ENCODE measurements around the gene SLIT3.

SLIT3 gene

DNA sequence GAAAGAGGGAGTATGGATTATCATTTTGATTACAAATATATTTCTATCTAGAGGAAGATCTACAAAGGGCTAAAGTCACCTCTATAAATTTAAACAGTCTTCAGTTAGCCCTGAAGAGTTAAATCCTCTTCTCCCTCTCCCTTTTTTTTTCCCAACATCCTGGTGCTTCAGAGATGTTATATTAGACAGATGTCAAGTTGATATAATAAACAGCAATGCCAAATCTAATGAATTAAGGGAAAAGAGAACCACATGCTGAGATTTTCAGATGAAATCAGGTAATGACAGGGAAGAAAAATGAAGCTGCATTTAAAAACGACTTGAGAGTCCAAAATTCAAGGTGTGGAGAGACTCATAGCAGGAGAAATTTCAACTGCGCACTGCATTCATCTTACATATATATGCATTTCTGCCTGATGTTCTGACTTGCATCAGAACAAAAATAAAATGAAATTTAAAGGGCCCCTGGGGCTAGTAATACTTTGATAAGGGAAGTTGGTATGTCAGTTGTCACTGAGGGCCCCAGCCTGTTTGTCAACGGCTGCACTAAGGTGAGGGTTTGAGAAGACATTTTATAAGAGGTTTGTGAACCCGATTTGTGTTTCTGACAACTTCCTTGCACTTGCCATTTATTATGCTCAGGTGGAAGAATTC is 382.9 kb downstream of the SLIT3 start:
- TF ChIP-seq GATA2 (IDR thresholded peaks at IDR 0.05; ENCODE audit: low read depth, low read length) (peak; percentile 37; the same call in 1 of the 2 replicates), GATA3 (IDR thresholded peaks at IDR 0.05; ENCODE audit: low read depth, low read length) (peak; percentile 81; the same call in 1 of the 2 replicates)

DNA sequence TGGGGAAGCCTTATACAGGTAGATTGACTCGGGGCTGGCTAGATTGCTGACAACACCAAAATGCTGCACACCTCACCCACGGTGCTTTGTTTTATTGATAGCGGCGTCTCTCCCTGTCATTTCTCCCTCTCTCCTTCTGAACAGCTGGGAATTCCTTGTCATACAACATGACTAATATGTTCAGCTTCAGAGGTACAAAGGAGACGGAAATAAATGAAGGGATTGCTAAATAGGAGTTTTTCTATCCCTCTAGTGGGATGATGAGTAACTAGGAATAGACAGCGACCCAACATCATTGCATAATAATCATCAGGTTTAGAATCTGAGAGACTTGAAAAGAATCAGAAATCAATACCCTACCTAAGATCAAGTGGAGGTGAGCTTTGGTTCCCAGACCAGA is 384.1 kb downstream of the SLIT3 start:
- TF ChIP-seq GATA3 (IDR thresholded peaks at IDR 0.05; ENCODE audit: low read depth, low read length) = no peak
- no peak for TF ChIP-seq GATA2 (IDR thresholded peaks at IDR 0.05; ENCODE audit: low read depth, low read length)

DNA sequence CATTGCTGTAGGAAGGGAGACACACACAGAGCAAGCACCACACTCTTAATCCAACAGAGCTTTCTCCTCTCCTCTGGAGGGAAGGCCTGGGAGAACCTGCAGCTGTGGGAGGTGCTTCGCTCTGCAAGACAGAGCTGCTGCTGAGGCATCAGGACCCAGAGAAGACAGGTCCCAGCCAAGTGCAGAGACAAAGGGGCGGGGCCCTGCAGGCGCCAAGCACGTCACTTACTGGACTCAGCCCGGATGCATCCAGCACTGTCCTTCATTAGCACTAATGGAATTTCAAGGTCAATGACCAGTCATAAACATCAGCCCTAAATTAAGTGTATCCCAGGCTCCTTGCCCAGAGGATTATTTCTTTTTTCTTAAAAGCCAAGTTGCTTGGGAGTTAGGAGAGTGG is 384.7 kb downstream of the SLIT3 start:
- TF ChIP-seq GATA3 (IDR thresholded peaks at IDR 0.05; ENCODE audit: low read depth, low read length) = no peak
- no peak for TF ChIP-seq GATA2 (IDR thresholded peaks at IDR 0.05; ENCODE audit: low read depth, low read length)

DNA sequence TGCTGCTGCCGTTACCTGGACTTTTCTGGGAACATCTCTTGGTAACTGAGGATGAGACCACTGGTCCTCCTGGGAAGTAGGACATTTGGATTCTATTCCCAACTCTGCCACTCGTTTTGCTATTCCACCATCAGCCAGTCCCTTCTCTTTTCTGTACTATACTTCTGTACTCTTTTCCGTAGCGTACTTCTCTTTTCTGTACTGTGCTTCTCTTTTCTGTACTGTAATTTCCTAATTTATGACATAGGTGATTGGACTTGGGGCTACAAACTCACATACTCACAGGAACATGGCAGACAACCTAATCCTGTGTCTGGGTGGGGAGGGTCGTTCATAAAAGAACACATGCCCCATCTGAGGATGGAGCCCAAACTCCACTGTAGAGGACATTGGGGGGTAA is 386.4 kb downstream of the SLIT3 start:
- TF ChIP-seq GATA3 (IDR thresholded peaks at IDR 0.05; ENCODE audit: low read depth, low read length) = no peak
- TF ChIP-seq GATA2 (IDR thresholded peaks at IDR 0.05; ENCODE audit: low read depth, low read length) = no peak

DNA sequence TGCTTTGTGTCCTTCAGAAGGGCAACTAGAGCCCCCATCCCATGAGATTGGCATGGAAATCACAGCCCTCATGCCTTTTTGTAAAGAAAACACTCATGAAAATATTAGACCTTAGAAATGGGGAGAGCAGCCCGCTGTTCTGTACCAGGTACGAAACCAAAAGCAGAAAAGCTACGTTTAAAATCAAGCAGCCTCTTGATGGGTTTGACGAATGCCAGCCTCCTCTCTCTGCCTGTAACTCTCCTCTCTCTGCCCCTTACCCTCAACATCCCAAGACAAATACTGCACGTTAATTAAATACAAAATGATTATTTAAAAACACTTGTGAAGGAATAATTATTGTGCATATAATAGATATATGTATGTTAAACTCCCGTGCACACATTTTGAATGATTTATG is 390.1 kb downstream of the SLIT3 start:
- TF ChIP-seq GATA2 (IDR thresholded peaks at IDR 0.05; ENCODE audit: low read depth, low read length) (no peak), GATA3 (IDR thresholded peaks at IDR 0.05; ENCODE audit: low read depth, low read length) (no peak)

DNA sequence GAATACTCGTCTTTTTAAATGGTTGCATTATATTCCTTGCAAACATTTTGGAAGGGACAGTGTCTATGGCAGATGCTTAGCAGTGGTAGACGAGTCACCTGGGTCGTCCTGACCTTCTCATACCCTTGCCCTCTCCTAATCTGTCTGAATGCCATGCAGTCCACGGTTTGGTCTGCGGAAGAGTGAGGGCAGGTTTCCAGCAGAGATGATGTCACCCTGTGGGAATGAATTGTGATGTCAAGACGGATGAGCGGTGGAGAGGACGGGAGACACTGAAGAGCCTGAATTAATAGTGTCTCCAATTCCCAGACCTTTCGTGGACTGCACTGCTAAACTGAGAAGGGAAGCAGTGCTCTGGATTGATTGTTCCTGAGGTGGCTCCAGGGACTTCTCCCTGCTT is 392.7 kb downstream of the SLIT3 start:
- TF ChIP-seq GATA3 (IDR thresholded peaks at IDR 0.05; ENCODE audit: low read depth, low read length) (no peak), GATA2 (IDR thresholded peaks at IDR 0.05; ENCODE audit: low read depth, low read length) (no peak)

DNA sequence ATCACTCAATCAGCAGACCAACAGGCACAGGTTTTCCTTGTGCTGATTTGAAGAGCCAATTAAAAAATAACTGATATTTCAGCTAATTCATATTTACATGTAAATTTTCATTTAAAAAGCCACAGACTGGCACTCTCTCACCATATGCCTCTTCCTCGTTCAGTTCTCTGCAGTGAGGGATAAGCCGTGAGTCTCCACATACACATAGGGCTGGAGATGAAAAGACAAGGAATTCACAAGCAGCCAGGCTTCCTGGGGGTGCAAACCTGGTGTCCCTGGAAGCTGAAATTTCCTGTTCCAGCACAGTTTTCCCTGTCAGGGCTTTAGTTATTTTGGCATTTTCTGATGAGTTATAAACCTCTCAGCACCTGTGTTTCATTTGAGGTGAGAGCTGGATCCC is 397.9 kb downstream of the SLIT3 start:
- TF ChIP-seq GATA3 (IDR thresholded peaks at IDR 0.05; ENCODE audit: low read depth, low read length) = peak; percentile 53; the same call in 1 of the 2 replicates
- peak; percentile 82 for TF ChIP-seq GATA2 (IDR thresholded peaks at IDR 0.05; ENCODE audit: low read depth, low read length)

DNA sequence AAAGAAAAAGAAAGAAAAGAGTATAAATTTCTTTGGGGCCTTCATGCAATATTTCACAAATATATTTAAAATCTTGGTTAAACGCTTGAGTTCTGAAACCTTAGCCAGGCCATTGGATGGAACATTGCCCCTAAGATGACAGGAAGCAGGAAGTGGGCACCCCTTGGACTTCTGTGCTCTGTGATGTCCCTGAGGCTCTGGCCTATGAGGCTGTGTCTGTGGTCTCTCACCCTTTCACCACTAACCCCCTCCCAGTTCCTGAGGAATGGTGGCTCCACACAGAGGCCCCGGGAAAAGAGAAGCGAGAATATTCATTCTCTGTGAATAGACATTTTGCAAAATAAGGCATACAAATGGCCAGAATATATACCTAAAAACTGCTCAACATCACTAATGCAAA is 401.3 kb downstream of the SLIT3 start:
- TF ChIP-seq GATA2 (IDR thresholded peaks at IDR 0.05; ENCODE audit: low read depth, low read length) (no peak), GATA3 (IDR thresholded peaks at IDR 0.05; ENCODE audit: low read depth, low read length) (no peak)

DNA sequence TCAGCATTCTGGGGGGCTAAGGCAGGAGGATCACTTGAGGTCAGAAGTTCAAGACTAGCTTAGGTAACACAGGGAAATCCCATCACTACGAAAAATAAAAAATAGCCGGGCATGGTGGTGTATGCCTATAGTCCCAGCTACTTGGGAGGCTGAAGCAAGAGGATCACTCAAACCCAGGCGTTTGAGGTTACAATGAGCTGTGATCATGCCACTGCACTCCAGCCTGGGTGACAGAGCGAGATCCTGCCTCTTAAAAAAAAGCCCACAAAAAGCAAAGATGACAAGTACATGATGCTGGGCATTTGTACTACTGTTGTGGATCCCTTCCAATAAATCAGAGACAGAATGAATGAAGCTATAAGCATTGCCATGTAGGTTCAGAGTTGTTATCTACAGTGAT is 401.7 kb downstream of the SLIT3 start:
- TF ChIP-seq GATA2 (IDR thresholded peaks at IDR 0.05; ENCODE audit: low read depth, low read length) (no peak), GATA3 (IDR thresholded peaks at IDR 0.05; ENCODE audit: low read depth, low read length) (no peak)

DNA sequence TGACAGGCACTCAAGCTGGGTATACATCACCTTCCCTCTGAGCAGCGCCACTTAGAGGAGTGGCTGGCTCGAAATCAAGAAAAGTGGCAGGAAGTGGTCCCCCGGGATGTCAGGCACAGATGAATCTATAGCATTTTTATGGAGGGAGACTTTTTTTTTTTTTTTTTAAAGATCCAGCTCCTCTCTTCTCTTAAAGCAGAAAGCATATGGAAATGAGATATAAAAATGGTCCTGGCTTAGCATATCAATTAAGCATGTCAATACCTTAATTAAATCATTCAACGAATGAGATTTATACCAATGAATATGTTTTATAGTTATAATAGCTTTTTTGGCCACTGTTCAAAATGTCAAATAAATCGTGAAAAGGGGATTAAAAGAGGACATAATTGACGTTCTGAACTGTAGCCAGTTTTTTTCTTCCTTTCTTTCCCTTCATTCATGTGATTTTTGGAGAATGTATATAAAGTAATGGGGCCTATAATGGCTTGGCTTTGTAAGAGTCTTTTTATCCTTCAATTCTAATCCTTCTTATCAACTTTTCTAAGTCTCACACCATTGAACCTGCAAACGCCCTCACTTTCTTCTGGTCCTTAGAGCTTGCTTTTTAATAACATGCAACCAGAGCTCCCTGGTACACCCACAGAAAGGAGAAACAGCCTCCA is 402.6 kb downstream of the SLIT3 start:
- TF ChIP-seq GATA2 (IDR thresholded peaks at IDR 0.05; ENCODE audit: low read depth, low read length) (no peak), GATA3 (IDR thresholded peaks at IDR 0.05; ENCODE audit: low read depth, low read length) (no peak)

DNA sequence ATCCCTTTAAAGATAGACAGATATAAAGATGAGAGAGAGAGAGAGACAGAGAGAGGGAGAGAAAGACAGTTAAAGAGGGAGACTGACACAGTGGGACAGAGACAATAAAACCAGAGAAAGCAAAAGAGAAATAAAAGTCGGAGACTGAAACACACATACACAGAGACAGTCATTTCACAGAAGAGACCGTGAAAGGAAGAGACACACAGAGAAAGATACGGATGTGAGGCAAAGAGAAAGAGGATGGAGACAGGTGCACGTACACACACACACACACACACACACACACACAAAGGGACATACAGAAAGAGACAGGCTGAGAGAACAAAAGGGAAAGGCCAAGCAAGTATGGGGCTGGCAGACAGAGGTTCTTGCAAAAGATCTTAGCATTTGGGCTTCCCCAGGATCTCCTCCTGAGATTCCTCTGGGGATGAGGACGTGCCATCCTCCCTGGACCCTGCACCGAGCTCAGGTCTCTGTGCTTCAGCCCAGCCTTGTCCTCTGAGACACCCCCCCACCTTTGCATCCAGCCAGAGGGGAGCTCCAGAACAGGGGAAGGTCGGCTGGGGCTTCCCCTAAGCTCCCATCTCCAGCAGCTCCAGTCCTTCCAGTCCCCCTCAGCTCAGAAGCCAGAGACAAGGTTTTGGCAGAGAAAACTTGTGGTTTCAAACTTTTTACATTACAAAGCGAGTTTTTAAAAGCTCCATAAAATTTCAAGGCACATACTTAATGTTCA is 403.4 kb downstream of the SLIT3 start:
- no peak for TF ChIP-seq GATA2 (IDR thresholded peaks at IDR 0.05; ENCODE audit: low read depth, low read length)
- TF ChIP-seq GATA3 (IDR thresholded peaks at IDR 0.05; ENCODE audit: low read depth, low read length) = no peak

DNA sequence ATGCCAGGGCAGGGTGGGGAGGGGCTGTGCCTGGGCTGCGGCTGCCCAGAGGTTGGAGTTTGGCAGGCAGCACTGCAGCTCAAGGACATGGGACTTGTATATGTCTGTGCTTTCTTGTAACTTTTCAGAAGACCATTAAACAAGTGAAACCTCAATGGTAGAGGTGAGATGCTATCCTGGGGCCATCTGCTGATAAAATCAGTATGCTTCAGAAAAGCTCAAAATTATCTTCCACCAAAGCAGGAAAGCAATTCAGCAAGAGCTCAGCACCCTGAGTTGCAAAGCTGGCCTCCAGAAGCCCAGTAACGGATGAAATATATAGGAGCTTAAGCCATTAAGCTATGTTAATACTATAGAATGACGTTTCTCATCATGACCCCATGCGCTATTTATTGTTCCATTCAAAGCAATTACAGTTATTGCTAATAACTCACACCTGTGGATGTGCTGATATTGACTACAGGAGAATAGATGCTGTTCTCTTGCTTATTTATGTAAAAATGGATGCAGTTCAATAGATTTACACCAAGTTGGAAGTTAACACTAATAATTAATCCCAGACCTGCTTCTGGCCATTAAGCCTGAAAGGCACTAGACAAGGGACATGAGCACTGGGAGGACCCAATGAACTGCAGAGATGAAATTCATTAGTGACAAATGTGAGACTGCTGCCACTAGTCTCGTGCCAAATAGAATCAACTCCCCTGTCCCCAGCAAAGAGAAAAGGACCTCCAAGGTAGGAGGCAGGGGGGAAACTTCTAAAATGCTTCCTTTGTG is 405.5 kb downstream of the SLIT3 start:
- TF ChIP-seq GATA2 (IDR thresholded peaks at IDR 0.05; ENCODE audit: low read depth, low read length) (peak; percentile 58; the same call in 1 of the 2 replicates), GATA3 (IDR thresholded peaks at IDR 0.05; ENCODE audit: low read depth, low read length) (no peak; the same call in 1 of the 2 replicates)

DNA sequence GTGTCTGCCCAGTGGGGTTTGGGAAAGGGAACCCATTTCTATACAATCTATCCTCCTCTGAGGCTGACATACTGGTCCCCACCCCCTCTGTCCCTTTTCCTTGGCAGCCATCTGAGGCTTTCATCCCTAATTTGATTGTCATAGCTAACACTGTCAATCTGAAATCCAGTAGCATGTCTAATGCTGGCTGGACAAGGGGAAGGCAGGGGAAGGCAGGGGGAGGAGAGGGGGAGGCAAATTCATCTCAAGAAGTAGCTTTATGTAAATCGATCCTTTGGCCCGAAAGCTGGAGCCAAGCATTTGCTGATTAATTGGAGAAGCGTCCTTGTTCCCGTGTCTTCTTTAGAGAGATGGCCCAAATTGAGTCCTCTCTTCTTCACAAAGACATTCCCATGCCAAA is 407.7 kb downstream of the SLIT3 start:
- TF ChIP-seq GATA2 (IDR thresholded peaks at IDR 0.05; ENCODE audit: low read depth, low read length) (no peak), GATA3 (IDR thresholded peaks at IDR 0.05; ENCODE audit: low read depth, low read length) (no peak)

DNA sequence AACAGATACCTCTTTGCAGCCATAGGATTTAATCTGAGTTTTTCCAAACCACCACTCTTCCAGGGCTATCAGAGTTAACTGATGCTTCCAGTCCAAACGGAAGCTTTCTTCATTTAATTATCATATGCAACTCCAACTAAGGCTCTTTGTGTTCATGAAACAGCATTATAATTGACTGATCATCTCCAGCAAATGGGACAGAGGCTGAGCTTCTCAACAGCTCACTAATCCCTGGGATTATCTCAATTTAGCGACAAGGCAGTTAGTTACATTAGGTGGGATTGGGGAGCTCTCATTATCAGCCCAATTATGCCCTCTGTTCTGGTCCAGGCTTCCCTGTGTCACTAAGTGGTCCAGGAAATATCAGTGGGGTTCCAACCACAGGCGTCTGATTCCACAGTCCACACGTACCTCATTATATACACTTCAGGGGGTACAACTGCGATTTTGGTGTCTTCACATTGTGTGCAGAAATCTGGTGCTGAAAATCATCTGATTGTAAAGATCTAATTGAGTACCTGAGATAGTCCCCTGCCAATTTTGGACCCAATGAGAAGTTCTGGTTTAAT is 408.2 kb downstream of the SLIT3 start:
- no peak for TF ChIP-seq GATA3 (IDR thresholded peaks at IDR 0.05; ENCODE audit: low read depth, low read length)
- TF ChIP-seq GATA2 (IDR thresholded peaks at IDR 0.05; ENCODE audit: low read depth, low read length) = no peak

Measured in SH-SY5Y (cell line).